Fibroblast of lung (primary cell): ENCODE data around the gene MEIS2. TPM values are rescaled to one million over a fixed set of nuclear protein-coding genes. Genes with fewer than 3 reads are reported as not detected.

Experiments
- DNase-seq, 2 donors: peaks; one replicate each; pipeline versions ENCODE4 v3.0.0 to v3.0.0-alpha.2; 2010; ENCODE audit warnings: low read depth in 2 of 2
- H2AFZ ChIP-seq: 2 replicates; pipeline ENCODE4 v1.5.1; 2012; ENCODE audit warnings: low read length, control low read depth, inconsistent platforms
- H3K27ac ChIP-seq: 2 replicates; pipeline ENCODE4 v1.5.1; 2011; ENCODE audit warnings: low read length, control low read depth; ENCODE audit not compliant: insufficient read depth
- H3K27me3 ChIP-seq: 2 replicates; pipeline ENCODE4 v1.5.1; 2011; ENCODE audit warnings: mild to moderate bottlenecking, low read length; ENCODE audit not compliant: control insufficient read depth, insufficient read depth
- H3K36me3 ChIP-seq: 2 replicates; pipeline ENCODE4 v1.5.1; 2011; ENCODE audit warnings: low read length; ENCODE audit not compliant: control insufficient read depth, insufficient read depth
- H3K4me1 ChIP-seq: 2 replicates; pipeline ENCODE4 v1.5.1; 2011; ENCODE audit warnings: low read length; ENCODE audit not compliant: control insufficient read depth, insufficient read depth; ENCODE audit errors: extremely low read depth
- H3K4me2 ChIP-seq: 2 replicates; pipeline ENCODE4 v1.5.1; 2011; ENCODE audit warnings: low read length, control low read depth; ENCODE audit not compliant: insufficient read depth; ENCODE audit errors: extremely low read depth
- H3K4me3 ChIP-seq, 4 experiments: fragments of 200-600 bp in 1 of 4; sonication (generic) in 1 of 4; replicated peaks in 1 of 4; 2 replicates each; pipeline ENCODE4 v1.5.1; 2011 to 2016; ENCODE audit warnings: low read length in 4 of 4, low read depth in 3 of 4, mild to moderate bottlenecking in 3 of 4, control low read depth in 2 of 4, inconsistent platforms in 1 of 4, mixed read lengths in 1 of 4; ENCODE audit not compliant: insufficient read depth in 1 of 4; ENCODE audit errors: control extremely low read depth in 1 of 4
- H3K79me2 ChIP-seq: 2 replicates; pipeline ENCODE4 v1.5.1; 2012; ENCODE audit warnings: mild to moderate bottlenecking, low read length, inconsistent platforms; ENCODE audit not compliant: control insufficient read depth, insufficient read depth
- H3K9ac ChIP-seq: 2 replicates; pipeline ENCODE4 v1.5.1; 2011; ENCODE audit warnings: mild to moderate bottlenecking, low read length, control low read depth; ENCODE audit not compliant: insufficient read depth
- H3K9me3 ChIP-seq: 2 replicates; pipeline ENCODE4 v1.5.1; 2012; ENCODE audit warnings: low read depth, low read length; ENCODE audit not compliant: control insufficient read depth, insufficient read depth
- H4K20me1 ChIP-seq: 2 replicates; pipeline ENCODE4 v1.5.1; 2011; ENCODE audit warnings: low read length; ENCODE audit not compliant: control insufficient read depth, insufficient read depth; ENCODE audit errors: extremely low read depth
- EZH2 ChIP-seq: IDR thresholded peaks from 2 replicates; pipeline ENCODE4 v1.5.1; 2012; ENCODE audit warnings: low read length, control low read depth, mild to moderate bottlenecking; ENCODE audit errors: missing control alignments
- polyA plus RNA-seq, 2 donors: library from polyadenylated mRNA; depleted of rRNA in 1 of 2; stranded (reverse) in 1 of 2; unstranded in 1 of 2; fragments of >200 nt; gene quantifications; 2 replicates each; pipeline ENCODE4 v1.2.1, GENCODE V29; 2011 to 2012; ENCODE audit warnings: missing spikeins in 1 of 2
- total RNA-seq: library from RNA; depleted of rRNA; stranded (reverse); fragments of >200 nt; gene quantifications from 2 replicates; pipeline ENCODE4 v1.2.1, GENCODE V29; 2014
- TF ChIP-seq, protein P1 (sequence below), 2 donors: IDR thresholded peaks in 1 of 2; conservative IDR thresholded peaks in 1 of 2; 1 replicate in 1 of 2; 2 replicates in 1 of 2; pipeline ENCODE4 v1.5.1; 2011 to 2012; ENCODE audit warnings: low read length in 2 of 2, control low read depth in 1 of 2, inconsistent platforms in 1 of 2, low read depth in 1 of 2, mild to moderate bottlenecking in 1 of 2

MEIS2 gene
- total and polyA plus RNA-seq, 2 donors (not counting 1 experiment from before 2014, with no cell fraction given): 31.0 to 37.1 TPM

DNA sequence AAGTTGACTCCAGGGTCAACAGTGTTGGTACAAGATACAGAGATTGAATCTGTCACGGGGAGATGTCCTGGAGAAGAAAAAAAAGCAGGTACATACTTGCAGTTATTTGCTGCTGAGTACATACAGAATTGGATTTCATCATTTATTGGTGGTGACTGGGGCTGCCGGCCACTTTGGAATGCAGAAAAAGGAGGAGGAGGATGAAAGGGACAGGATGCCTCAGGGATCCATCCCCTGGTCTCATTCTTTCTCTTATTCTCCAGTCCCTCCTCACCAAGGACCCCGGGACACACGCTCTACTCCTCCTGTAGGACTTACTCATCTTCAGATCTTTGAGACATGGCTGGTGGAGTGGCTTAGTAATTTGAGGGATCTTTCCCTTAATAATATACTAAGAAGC, 30.0 kb upstream of the MEIS2 start:
- Histone ChIP-seq H3K9me3 (no peaks in the 10 kb centered on the region), H3K36me3 (no peaks in the 10 kb centered on the region), H3K27me3 (no peaks in the 10 kb centered on the region), H3K27ac (no peak overlapping the region), H3K9ac (no peak overlapping the region), H3K79me2 (no peaks in the 10 kb centered on the region), H3K4me3 (no peak overlapping the region), H4K20me1 (no peaks in the 10 kb centered on the region), H3K4me1 (no peaks in the 10 kb centered on the region), H2AFZ (no peak overlapping the region), H3K4me2 (no peak overlapping the region)
- DNase-seq: no peak
- TF ChIP-seq, protein P1, sequence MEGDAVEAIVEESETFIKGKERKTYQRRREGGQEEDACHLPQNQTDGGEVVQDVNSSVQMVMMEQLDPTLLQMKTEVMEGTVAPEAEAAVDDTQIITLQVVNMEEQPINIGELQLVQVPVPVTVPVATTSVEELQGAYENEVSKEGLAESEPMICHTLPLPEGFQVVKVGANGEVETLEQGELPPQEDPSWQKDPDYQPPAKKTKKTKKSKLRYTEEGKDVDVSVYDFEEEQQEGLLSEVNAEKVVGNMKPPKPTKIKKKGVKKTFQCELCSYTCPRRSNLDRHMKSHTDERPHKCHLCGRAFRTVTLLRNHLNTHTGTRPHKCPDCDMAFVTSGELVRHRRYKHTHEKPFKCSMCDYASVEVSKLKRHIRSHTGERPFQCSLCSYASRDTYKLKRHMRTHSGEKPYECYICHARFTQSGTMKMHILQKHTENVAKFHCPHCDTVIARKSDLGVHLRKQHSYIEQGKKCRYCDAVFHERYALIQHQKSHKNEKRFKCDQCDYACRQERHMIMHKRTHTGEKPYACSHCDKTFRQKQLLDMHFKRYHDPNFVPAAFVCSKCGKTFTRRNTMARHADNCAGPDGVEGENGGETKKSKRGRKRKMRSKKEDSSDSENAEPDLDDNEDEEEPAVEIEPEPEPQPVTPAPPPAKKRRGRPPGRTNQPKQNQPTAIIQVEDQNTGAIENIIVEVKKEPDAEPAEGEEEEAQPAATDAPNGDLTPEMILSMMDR (conservative IDR thresholded peaks at IDR 0.05 in 1 of 2, IDR thresholded peaks at IDR 0.05 in 1 of 2; ENCODE audit: low read depth in 1 of 2, low read length in 2 of 2): no peak
- no peak for TF ChIP-seq EZH2

DNA sequence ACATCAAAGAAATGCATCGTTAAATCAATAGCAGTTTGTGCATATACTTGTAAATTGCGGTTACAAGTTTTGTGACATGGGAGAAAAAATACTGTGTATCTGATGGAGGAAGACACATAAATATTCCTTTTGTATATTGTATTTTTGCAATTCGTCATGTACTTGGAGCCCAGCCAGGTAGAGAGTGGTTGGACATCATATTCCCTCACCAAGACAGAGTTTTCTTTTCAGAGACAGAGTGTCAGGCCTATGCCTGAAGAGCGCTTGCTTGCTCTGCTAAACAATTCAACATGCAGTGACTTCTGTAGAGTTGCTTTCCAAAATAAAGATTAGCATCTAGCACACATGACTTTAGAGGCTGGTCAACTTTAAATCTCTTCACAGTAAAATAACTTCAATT, 24.8 kb upstream of the MEIS2 start:
- H3K9ac ChIP-seq: no peak overlapping the region
- no peaks in the 10 kb centered on the region for H3K4me1 ChIP-seq
- H3K4me3 ChIP-seq: no peak overlapping the region
- no peaks in the 10 kb centered on the region for H4K20me1 ChIP-seq
- no peaks in the 10 kb centered on the region for H3K36me3 ChIP-seq
- H3K4me2 ChIP-seq: no peak overlapping the region
- no peak overlapping the region for H3K27ac ChIP-seq
- DNase-seq: peak in 1 of 2 donors; percentile 43
- no peaks in the 10 kb centered on the region for H3K79me2 ChIP-seq
- no peaks in the 10 kb centered on the region for H3K27me3 ChIP-seq
- no peak overlapping the region for H2AFZ ChIP-seq
- H3K9me3 ChIP-seq: no peaks in the 10 kb centered on the region
- no peak for TF ChIP-seq EZH2
- TF ChIP-seq, protein P1 (conservative IDR thresholded peaks at IDR 0.05 in 1 of 2, IDR thresholded peaks at IDR 0.05 in 1 of 2; ENCODE audit: low read depth in 1 of 2, low read length in 2 of 2): no peak

DNA sequence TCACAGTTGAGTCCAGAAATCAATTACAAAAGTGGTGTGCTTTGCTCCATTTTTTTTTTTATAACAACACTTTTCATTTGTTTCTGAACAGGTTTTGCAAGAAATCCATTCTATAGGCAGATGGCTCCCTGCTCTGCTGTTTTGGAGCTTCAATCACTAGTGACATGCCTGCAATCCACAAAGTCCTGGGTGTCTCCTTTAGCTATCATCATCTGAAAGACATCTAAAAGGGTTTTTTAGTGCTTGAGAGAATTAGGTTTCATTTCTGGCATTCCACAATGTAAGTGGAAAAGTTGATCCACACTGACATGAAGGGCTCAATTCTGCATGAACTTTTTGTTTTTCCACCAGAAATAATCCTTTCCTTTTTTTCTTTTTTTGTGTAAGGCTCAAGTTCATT, 24.0 kb upstream of the MEIS2 start:
- Histone ChIP-seq H2AFZ (no peak overlapping the region), H4K20me1 (no peaks in the 10 kb centered on the region), H3K4me2 (no peak overlapping the region), H3K27me3 (no peaks in the 10 kb centered on the region), H3K4me1 (no peaks in the 10 kb centered on the region), H3K9me3 (no peaks in the 10 kb centered on the region), H3K27ac (no peak overlapping the region), H3K4me3 (no peak overlapping the region), H3K79me2 (no peaks in the 10 kb centered on the region), H3K9ac (no peak overlapping the region), H3K36me3 (no peaks in the 10 kb centered on the region)
- DNase-seq: no peak
- no peak for TF ChIP-seq EZH2
- TF ChIP-seq, protein P1 (conservative IDR thresholded peaks at IDR 0.05 in 1 of 2, IDR thresholded peaks at IDR 0.05 in 1 of 2; ENCODE audit: low read depth in 1 of 2, low read length in 2 of 2): no peak
